ENCODE data around the gene PDE6B. TPM values are rescaled to one million over a fixed set of nuclear protein-coding genes. Genes with fewer than 3 reads are reported as not detected.

Gene PDE6B
- total RNA-seq, 1 donor from 2014 or later, result 2.3 TPM

DNA sequence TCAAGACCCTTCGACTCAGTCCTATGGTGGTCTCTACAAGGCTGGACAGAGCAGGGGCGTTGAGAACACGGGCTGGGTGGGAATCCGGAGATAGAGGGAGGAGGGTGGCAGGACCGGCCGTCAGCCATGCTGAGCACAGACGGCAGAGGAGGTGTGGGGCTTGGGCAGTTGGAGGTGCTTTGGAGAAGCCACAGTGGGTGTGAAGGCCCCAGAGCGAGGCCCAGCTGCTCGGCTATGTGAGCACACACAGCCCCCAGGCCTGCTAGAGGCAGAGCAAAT, 4.2 kb downstream of the PDE6B start:
- peak; percentile 69 for DNase-seq
- Mint-ChIP-seq H3K27me3 (ENCODE audit: unreplicated experiment) (peaks cover 15% of the 10 kb centered on the region), H3K4me1 (ENCODE audit: low read depth, unreplicated experiment) (peaks cover 19% of the 10 kb centered on the region), H3K4me3 (ENCODE audit: unreplicated experiment) (peak overlapping the region; percentile 67), H3K27ac (ENCODE audit: unreplicated experiment) (peak overlapping the region; percentile 76), H3K9me3 (ENCODE audit: unreplicated experiment) (peaks cover 29% of the 10 kb centered on the region), H3K36me3 (ENCODE audit: unreplicated experiment) (peaks cover 11% of the 10 kb centered on the region)
- TF ChIP-seq, protein P1, sequence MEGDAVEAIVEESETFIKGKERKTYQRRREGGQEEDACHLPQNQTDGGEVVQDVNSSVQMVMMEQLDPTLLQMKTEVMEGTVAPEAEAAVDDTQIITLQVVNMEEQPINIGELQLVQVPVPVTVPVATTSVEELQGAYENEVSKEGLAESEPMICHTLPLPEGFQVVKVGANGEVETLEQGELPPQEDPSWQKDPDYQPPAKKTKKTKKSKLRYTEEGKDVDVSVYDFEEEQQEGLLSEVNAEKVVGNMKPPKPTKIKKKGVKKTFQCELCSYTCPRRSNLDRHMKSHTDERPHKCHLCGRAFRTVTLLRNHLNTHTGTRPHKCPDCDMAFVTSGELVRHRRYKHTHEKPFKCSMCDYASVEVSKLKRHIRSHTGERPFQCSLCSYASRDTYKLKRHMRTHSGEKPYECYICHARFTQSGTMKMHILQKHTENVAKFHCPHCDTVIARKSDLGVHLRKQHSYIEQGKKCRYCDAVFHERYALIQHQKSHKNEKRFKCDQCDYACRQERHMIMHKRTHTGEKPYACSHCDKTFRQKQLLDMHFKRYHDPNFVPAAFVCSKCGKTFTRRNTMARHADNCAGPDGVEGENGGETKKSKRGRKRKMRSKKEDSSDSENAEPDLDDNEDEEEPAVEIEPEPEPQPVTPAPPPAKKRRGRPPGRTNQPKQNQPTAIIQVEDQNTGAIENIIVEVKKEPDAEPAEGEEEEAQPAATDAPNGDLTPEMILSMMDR (IDR thresholded peaks at IDR 0.05; ENCODE audit: partially characterized antibody, unreplicated experiment), result no peak

DNA sequence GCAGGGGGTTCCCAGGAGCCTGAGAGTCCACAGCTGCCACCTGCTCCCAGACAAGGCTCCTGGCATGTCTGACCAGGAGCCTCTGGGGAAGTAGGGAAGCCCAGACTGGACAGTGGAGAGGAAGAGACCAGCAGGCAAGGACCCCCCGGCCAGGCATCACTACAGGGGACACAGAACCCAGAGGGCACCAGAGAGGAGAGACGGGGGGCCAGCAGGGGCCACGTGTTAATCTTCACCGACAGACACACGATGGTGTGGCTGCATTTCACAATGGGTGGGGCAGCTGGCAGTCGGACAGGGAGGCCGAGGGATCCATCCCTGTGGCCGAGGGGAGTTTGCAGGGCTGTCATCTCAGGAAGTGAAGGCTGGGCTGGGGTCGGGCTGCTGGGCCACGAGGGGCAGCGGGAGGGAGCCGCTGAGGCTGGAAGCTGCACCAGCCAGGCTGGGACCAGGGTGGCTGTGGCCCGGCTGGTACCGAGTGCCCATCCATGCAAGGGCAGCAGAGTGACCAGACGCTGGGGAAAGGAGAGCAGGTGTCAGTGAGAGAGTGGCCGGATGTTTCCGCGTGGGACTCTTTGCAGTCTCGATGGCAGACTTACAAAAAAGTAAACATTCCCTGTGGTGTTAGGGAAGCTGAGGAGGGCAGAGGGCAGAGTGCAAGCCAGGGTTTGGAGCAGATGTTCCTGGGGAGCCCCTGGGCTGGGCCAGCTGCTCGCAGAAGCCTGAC, 4.7 kb downstream of the PDE6B start:
- H3K27ac Mint-ChIP-seq (ENCODE audit: unreplicated experiment), result peak overlapping the region; percentile 76
- H3K27me3 Mint-ChIP-seq (ENCODE audit: unreplicated experiment), result peaks cover 15% of the 10 kb centered on the region
- peaks cover 11% of the 10 kb centered on the region for H3K36me3 Mint-ChIP-seq (ENCODE audit: unreplicated experiment)
- TF ChIP-seq, protein P1 (IDR thresholded peaks at IDR 0.05; ENCODE audit: partially characterized antibody, unreplicated experiment), result no peak
- H3K4me1 Mint-ChIP-seq (ENCODE audit: low read depth, unreplicated experiment), result peaks cover 18% of the 10 kb centered on the region
- peak overlapping the region; percentile 67 for H3K4me3 Mint-ChIP-seq (ENCODE audit: unreplicated experiment)
- peaks cover 29% of the 10 kb centered on the region for H3K9me3 Mint-ChIP-seq (ENCODE audit: unreplicated experiment)
- DNase-seq, result no peak

GRCh38 chr4:630656-631055, 5.3 kb downstream of the PDE6B start:
- Mint-ChIP-seq H3K27ac (ENCODE audit: unreplicated experiment) (peak overlapping the region; percentile 79), H3K36me3 (ENCODE audit: unreplicated experiment) (peaks cover 11% of the 10 kb centered on the region), H3K27me3 (ENCODE audit: unreplicated experiment) (peaks cover 18% of the 10 kb centered on the region), H3K4me3 (ENCODE audit: unreplicated experiment) (peak overlapping the region; percentile 26), H3K9me3 (ENCODE audit: unreplicated experiment) (peaks cover 32% of the 10 kb centered on the region), H3K4me1 (ENCODE audit: low read depth, unreplicated experiment) (peaks cover 19% of the 10 kb centered on the region)
- no peak for DNase-seq
- TF ChIP-seq, protein P1 (IDR thresholded peaks at IDR 0.05; ENCODE audit: partially characterized antibody, unreplicated experiment), result no peak

DNA sequence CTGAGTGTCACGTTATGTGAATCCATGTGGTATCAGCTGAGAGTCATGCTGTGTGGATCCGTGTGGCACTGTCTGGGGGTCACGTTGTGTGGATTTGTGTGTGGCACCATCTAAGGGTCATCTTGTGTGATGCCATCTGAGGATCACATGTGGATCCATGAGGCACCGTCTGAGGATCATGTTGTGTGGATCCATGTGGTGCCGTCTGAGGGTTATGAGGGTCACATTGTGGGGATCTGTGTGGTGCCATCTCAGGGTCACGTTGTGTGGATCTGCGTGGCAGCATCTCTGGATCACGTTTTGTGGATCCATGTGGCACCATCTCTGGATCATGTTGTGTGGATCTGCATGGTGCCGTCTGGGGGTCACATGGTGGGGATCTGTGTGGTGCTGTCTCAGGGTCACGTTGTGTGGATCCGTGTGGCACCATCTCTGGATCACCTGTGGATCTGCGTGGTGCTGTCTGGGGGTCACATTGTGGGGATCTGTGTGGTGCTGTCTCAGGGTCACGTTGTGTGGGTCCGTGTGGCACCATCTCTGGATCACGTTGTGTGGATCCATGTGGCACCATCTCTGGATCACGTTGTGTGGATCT, 6.9 kb downstream of the PDE6B start:
- Mint-ChIP-seq H3K27ac (ENCODE audit: unreplicated experiment) (no peak overlapping the region), H3K36me3 (ENCODE audit: unreplicated experiment) (peaks cover 11% of the 10 kb centered on the region), H3K27me3 (ENCODE audit: unreplicated experiment) (peaks cover 17% of the 10 kb centered on the region), H3K4me1 (ENCODE audit: low read depth, unreplicated experiment) (peaks cover 27% of the 10 kb centered on the region), H3K9me3 (ENCODE audit: unreplicated experiment) (peaks cover 36% of the 10 kb centered on the region), H3K4me3 (ENCODE audit: unreplicated experiment) (no peak overlapping the region)
- DNase-seq, result no peak
- TF ChIP-seq, protein P1 (IDR thresholded peaks at IDR 0.05; ENCODE audit: partially characterized antibody, unreplicated experiment), result no peak

GRCh38 chr4:632926-633325, 7.6 kb downstream of the PDE6B start:
- Mint-ChIP-seq H3K27me3 (ENCODE audit: unreplicated experiment) (peaks cover 18% of the 10 kb centered on the region), H3K36me3 (ENCODE audit: unreplicated experiment) (peaks cover 11% of the 10 kb centered on the region), H3K4me3 (ENCODE audit: unreplicated experiment) (no peak overlapping the region), H3K4me1 (ENCODE audit: low read depth, unreplicated experiment) (peaks cover 32% of the 10 kb centered on the region), H3K27ac (ENCODE audit: unreplicated experiment) (no peak overlapping the region), H3K9me3 (ENCODE audit: unreplicated experiment) (peaks cover 36% of the 10 kb centered on the region)
- TF ChIP-seq, protein P1 (IDR thresholded peaks at IDR 0.05; ENCODE audit: partially characterized antibody, unreplicated experiment), result no peak
- DNase-seq, result no peak
